AG08396 (cell line): ENCODE data around the gene ARF6.
A peak's percentile ranks its signal among the peaks of the same experiment; 100 is the strongest.
"Not testable (repeated sequence)": the region's sequence is repeated elsewhere in the genome, so short reads cannot be mapped to it uniquely, and the experiment has no call there.

Experiments
- DNase-seq: peaks from one replicate; pipeline ENCODE4 v3.0.0; 2012; ENCODE audit warnings: low spot score, mixed read lengths

ARF6 gene

DNA sequence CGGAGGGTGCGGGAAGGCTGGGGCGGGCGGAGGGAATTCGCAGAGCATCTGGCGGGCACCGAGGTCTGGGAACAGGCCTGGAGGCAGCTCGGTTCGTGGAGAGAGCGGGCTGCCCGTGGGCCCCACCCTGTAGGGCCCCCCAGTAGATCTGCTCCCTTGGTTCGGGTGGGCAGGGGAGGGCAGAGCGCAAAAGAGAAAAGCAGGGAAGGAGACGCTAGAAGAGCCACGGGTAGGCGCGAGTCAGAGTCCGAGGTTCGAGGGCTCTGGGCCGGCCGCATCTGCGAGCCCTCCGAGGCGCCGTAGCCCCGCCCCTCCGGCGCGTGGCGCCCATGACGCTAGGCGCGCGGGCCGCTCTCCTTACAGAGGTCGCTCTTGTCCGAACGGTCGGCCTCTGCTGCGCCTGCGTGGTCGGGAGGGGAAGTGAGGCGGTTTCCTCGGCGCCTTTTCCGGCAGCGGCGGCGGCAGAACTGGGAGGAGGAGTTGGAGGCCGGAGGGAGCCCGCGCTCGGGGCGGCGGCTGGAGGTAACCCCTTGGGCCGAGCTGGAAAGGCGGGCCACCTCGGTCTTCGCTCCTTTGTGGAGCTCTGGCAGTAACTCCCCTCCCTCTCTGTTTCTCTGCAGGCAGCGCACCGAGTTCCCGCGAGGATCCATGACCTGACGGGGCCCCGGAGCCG is at the start of gene ARF6:
ARF6 (plus strand) TSS at position 447 of the 673 bp plus-strand sequence. CDS start 655 bp downstream, outside the sequence.
- peak; percentile 98 for DNase-seq

DNA sequence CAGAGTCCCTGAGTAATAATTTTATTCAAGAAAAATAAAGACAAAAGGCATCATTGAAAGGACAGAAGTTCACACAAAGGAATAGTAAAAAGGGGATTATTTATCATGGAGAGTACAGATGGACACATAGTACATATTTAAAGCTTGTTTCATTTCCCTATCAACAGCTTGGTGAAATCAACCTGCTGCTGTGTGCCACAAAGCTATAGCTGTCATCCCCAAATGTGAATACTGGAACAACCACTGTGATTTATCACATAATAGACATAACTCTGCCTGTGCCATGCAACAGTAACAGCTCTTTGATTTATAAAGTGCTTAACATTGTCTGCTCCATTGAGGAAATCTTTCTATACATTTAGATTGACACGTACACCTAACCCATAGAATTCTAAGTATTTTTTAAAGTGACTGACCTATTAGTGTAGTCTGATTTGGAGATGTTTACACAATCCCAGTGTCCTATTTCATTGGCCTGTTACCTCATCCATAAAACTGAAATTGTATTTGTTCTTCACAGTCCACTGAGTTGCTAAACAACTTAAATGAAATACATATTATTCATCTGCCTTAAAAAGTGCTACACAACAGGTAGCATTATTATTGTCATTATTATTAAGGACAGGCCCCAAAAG is 43.6 kb upstream of the ARF6 start:
- DNase-seq, result no peak

DNA sequence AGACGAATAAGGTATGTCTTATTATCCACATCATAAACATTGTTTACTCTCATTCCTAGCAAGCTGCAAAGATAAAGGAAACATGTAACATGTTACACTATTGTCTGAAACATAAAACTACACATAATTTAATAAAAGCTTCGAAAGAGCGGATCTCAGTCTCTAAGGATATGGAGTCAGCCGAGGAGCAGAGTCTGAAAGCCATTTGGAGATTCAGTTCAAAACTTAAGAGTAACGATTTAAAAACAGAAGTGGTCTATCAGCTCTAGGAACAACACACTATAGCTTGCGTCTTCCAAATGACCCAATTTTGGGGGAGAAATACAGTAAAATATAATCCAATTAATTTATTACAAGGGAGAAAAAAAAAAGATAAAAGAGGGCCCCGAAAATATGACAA is 41.1 kb upstream of the ARF6 start:
- DNase-seq, result no peak

GRCh38 chr14:49852301-49853157 is 40.4 kb upstream of the ARF6 start, which contains the start of gene NEMF:
Gene NEMF, minus strand, starts transcription at chr14:49852788. Its CDS starts 35 bp downstream, at chr14:49852753.
- DNase-seq, result peak; percentile 81

GRCh38 chr14:49853158-49853477 is 39.8 kb upstream of the ARF6 start:
- no peak for DNase-seq

GRCh38 chr14:49853572-49854375 is 39.1 kb upstream of the ARF6 start:
- peak; percentile 61 for DNase-seq

DNA sequence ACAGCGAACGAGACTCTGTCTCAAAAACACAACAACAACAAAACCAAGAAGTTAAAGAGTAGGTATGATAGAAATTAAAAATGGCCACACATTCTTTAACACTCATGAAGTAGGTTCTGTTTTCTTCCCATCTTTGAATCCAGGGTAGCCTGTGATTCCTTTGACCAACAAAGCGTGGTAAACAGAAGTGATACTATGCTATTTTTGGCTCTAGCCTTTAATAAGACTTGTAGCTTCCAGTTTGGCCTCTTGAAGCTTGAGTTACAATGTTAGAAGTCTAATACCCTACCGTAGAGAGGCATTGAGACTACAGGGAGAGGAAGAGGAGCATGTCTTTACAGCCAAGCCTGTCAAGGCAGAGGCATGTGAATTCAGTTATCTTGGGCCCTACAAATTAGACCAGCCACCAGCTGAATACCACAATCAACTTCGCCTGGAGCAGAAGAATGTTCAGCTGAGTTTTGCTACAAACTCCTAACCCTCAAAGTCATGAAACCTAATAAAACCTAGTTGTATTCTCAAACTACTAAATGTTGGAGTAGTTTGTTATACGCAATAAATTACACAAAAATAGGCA is 35.4 kb upstream of the ARF6 start:
- no peak for DNase-seq

DNA sequence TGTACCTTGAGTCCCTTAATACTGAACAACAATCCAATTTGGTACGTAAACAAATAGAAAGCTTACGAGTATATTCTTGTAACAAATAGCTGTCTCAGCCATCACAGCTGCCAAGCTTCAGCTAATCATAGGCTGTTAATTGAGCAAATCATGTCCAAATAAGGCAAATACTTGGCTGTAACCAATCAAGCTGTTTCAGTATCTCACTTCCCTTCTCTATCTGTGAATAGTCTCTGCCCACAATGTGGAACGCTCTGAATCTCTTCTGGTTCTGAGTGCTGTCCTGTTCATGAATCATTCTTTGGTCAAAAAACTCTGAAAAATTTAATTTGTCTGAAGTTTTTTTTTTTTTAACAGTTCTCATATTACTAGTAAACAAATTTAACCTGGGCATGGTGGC is 34.5 kb upstream of the ARF6 start:
- DNase-seq, result no peak

DNA sequence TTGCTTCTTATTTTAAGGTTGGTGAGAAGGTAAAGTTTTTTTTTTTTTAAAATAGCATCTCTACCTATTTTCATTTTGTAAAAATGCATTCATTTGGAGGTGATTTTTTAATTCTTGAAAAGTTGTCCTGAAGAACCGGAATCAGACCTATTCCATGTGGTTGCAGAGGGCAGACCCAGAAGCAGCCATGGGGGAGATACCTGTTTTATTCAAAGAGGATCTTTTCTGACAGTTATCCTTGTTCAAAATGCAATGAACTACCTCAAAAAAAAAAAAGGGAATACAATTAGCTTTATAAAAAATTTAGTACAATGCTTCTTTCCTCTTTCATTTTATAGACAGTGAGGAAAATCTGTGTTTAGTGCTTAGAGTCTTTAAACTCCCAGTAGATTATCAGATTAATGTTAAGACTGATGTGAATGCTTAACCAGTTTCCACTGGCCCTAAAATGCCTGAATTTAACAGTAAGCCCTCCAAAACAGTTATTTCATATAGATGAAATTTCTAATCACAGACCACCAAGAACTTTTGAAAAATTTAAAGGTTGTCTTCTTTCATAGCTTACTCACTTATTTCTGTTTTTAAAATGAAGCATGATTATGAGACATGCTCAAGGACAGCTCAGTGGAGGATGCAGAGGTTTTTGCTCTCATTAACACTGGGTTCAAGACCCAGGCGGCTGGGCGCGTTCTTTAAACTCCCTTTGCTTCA is 31.7 kb upstream of the ARF6 start:
- no peak for DNase-seq

GRCh38 chr14:49861699-49862088 is 31.2 kb upstream of the ARF6 start:
- DNase-seq, result peak; percentile 61

GRCh38 chr14:49862089-49862673 is 30.7 kb upstream of the ARF6 start:
- peak; percentile 63 for DNase-seq

DNA sequence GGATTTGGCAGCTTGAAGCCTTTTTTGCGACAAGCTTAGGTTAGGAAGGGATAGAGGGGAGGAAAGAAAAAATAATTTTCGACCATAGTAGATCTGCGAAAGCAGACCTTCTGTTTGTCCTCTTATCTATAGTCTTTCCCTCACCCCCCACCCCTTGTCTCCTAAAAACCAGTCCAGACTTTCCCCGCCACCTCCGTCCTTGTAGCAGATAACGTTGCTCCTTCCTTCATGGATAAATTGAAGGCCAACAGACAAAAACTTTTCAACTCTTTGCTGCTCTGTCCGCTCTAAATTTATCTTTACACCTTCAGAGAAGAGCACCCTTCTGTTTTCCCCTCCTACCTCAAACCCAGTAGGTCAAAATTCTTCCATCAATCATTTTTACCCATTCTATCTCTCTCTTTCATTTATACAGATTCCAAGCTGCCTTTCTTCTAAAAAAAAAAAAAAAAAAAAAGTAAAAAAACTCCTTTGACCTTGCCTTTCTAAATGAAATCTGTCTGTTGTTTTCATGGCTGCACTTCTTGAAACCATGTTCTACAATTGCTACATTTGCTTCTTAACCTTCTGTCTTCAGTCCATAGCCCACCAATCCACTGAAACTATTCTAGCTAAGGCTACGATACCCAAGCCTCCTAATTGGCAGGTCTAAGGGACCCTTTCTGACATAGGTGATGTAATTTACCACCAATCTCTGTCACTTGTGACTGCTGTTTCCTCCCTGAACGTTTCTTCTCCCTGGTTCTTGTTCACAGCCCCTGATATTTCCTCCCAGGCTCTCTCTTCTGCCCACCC is 29.2 kb upstream of the ARF6 start:
- no peak for DNase-seq

DNA sequence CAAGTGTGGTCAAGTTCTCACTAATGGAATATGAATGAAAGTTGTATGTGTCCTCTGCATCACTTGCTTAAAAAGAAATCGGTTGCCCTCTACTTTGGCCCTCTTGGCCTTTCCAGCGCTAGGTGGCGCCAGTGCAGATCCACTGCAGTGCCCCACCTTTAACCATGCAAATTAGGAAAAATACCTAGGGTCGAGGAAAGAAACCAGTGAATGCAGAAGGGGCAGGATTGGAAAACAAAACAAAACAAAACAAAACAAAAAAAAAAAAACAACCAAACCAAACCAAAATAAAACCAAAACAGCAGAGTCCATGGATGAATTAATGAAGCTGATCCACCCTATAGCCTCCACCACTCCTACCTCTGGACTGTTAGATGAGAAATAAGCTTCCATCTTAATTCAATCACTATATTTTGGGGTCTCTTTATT is 27.4 kb upstream of the ARF6 start:
- DNase-seq, result peak; percentile 22

GRCh38 chr14:49867831-49868719 is 24.8 kb upstream of the ARF6 start:
- peak; percentile 93 for DNase-seq

- DNase-seq, result no peak
These were observed 24.2 kb upstream of the ARF6 start for GRCh38 chr14:49868720-49869114.

DNA sequence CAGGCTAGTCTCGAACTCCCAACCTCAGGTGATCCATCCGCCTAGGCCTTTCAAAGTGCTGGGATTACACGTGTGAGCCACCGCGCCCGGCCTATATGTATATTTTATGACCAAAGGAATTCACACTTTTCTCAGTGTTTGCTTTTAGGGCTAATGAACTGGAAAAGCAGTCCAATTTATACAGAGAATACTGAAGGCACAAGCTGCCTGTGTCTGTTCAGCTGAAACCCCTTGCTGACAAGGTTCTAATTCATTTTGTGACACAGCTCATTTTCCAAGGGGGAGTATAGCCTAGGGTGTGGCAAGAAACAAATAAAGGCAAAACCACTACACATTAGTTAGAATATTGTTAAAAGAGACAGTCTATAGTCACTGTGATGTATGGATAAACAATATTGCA is 22.0 kb upstream of the ARF6 start:
- DNase-seq, result no peak

DNA sequence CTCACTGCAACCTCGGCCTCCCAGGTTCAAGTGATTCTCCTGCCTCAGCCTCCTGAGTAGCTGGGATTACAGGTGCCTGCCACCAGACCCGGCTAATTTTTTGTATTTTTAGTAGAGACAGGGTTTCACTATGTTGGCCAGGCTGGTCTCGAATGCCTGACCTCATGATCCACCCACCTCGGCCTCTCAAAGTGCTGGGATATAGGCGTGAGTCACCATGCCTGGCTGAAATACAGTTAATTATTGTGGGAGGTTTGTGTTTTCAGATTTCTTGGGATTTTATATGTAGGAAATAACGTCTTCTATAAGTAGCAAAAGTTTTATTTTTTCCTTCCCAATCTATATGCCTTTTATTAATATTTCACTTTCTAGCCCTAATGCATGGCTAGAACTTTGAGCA is 19.3 kb upstream of the ARF6 start:
- DNase-seq, result not testable (repeated sequence)

DNA sequence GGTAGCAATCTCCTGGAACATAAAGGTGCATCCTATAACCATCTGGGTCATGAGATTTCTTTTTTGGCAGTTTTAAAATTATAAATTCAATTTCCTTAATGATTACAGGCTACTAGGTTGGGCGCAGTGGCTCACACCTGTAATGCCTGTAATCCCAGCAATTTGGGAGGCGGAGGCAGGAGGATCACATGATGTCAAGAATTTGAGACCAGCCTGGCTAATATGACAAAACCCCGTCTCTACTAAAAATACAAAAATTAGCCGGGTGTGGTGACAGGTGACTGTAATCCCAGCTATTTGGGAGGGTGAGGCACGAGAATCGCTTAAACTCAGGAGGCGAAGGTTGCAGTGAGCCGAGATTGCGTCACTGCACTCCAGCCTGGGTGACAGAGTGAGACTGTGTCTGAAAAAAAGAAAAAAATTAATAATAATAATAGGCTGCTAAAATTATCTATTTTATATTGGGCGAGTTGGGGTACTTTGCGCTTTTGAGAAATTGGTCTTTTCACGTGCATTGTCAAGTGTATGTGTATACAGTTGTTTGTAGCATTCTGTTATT is 17.2 kb upstream of the ARF6 start:
- no peak for DNase-seq
